OCI-LY1 (cell line): ENCODE measurements around the gene PMEPA1.

Experiments
- CTCF ChIP-seq: fragments of 200-600 bp; sonication (generic), shearing (Covaris generic); IDR thresholded peaks from 2 replicates; pipeline ENCODE4 v1.5.1; 2017; ENCODE audit warnings: mild to moderate bottlenecking, antibody characterized with exemption, low read length, moderate library complexity, mixed read lengths
- EZH2 ChIP-seq: fragments of 200-600 bp; sonication (generic), shearing (Covaris generic); IDR thresholded peaks from 2 replicates; pipeline ENCODE4 v1.8.0; 2017; ENCODE audit warnings: borderline replicate concordance, mixed run types, mild to moderate bottlenecking, antibody characterized with exemption, low read length, moderate library complexity, mixed read lengths

- TF ChIP-seq CTCF (no peak), EZH2 (no peak)
Measured at GRCh38 chr20:57613481-57613921, 96.3 kb downstream of the PMEPA1 start.
